ENCODE data around the gene HTR3D. TPM values are rescaled to one million over a fixed set of nuclear protein-coding genes. Genes with fewer than 3 reads are reported as not detected.

HTR3D gene
- polyA plus RNA-seq, 1 donor from 2014 or later = not detected

DNA sequence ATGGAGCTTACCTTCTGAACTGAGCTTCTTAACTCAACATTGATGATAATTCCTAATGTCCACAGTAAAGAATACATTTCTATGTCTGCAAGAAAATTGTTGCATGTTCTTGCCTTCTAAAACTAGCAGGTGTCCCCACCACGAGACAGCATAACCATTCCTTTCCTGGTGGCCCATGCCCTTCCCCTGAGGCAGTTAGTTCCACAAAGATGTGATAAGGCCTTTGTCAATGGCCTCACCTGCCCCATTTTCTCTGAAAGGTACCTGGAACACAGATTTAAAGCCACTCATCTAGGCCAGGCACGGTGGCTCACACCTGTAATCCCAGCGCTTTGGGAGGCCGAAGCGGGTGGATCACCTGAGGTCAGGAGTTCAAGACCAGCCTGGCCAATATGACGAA lies 44.4 kb downstream of the HTR3D start:
- H2AFZ ChIP-seq (ENCODE audit: low read depth, low read length) = no peak overlapping the region
- no peaks in the 10 kb centered on the region for H3K9me2 ChIP-seq (ENCODE audit: insufficient read depth, low read length)

DNA sequence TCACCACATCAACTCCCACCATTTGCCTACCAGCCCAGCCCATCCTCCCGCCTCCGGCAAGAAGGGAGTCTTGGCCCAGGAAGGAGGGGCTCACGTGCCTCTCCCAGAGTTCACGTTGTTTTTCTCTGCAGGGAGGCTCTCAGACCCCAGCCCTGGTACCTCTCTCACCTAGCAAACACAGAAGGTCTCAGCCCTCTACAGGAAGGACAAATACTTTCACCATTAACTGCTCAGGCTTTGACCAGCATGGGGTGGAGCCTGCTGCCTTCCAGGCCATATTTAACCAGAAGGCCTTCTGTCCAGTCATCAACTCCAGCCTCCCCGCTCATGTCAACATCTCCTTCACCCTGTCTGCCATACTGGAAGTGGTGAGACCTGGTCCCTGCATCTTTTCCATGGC lies 46.3 kb downstream of the HTR3D start:
- H3K27ac ChIP-seq (ENCODE audit: low read length) = no peak overlapping the region
- no peak overlapping the region for H3K4me3 ChIP-seq (ENCODE audit: low read length)
- H3K9me3 ChIP-seq (ENCODE audit: low read length) = no peaks in the 10 kb centered on the region
- H3K36me3 ChIP-seq (ENCODE audit: insufficient read depth, low read length) = no peaks in the 10 kb centered on the region
- TF ChIP-seq EP300 (conservative IDR thresholded peaks at IDR 0.05; ENCODE audit: poor library complexity, severe bottlenecking) (no peak), EZH2 (IDR thresholded peaks at IDR 0.05; ENCODE audit: borderline replicate concordance, insufficient read depth, low read length, poor library complexity, severe bottlenecking) (no peak), RAD21 (conservative IDR thresholded peaks at IDR 0.05) (no peak), POLR2AphosphoS5 (IDR thresholded peaks at IDR 0.05) (no peak), MXI1 (conservative IDR thresholded peaks at IDR 0.05; ENCODE audit: poor library complexity, severe bottlenecking) (no peak), SMC3 (conservative IDR thresholded peaks at IDR 0.05; ENCODE audit: poor library complexity) (no peak), TAF1 (IDR thresholded peaks at IDR 0.05; ENCODE audit: low read depth) (no peak)
- TF ChIP-seq, protein P1, sequence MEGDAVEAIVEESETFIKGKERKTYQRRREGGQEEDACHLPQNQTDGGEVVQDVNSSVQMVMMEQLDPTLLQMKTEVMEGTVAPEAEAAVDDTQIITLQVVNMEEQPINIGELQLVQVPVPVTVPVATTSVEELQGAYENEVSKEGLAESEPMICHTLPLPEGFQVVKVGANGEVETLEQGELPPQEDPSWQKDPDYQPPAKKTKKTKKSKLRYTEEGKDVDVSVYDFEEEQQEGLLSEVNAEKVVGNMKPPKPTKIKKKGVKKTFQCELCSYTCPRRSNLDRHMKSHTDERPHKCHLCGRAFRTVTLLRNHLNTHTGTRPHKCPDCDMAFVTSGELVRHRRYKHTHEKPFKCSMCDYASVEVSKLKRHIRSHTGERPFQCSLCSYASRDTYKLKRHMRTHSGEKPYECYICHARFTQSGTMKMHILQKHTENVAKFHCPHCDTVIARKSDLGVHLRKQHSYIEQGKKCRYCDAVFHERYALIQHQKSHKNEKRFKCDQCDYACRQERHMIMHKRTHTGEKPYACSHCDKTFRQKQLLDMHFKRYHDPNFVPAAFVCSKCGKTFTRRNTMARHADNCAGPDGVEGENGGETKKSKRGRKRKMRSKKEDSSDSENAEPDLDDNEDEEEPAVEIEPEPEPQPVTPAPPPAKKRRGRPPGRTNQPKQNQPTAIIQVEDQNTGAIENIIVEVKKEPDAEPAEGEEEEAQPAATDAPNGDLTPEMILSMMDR (IDR thresholded peaks at IDR 0.05; ENCODE audit: poor library complexity, severe bottlenecking) = no peak
- TF ChIP-seq, protein P2, sequence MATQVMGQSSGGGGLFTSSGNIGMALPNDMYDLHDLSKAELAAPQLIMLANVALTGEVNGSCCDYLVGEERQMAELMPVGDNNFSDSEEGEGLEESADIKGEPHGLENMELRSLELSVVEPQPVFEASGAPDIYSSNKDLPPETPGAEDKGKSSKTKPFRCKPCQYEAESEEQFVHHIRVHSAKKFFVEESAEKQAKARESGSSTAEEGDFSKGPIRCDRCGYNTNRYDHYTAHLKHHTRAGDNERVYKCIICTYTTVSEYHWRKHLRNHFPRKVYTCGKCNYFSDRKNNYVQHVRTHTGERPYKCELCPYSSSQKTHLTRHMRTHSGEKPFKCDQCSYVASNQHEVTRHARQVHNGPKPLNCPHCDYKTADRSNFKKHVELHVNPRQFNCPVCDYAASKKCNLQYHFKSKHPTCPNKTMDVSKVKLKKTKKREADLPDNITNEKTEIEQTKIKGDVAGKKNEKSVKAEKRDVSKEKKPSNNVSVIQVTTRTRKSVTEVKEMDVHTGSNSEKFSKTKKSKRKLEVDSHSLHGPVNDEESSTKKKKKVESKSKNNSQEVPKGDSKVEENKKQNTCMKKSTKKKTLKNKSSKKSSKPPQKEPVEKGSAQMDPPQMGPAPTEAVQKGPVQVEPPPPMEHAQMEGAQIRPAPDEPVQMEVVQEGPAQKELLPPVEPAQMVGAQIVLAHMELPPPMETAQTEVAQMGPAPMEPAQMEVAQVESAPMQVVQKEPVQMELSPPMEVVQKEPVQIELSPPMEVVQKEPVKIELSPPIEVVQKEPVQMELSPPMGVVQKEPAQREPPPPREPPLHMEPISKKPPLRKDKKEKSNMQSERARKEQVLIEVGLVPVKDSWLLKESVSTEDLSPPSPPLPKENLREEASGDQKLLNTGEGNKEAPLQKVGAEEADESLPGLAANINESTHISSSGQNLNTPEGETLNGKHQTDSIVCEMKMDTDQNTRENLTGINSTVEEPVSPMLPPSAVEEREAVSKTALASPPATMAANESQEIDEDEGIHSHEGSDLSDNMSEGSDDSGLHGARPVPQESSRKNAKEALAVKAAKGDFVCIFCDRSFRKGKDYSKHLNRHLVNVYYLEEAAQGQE (IDR thresholded peaks at IDR 0.05; ENCODE audit: borderline replicate concordance) = no peak
- H3K4me2 ChIP-seq (ENCODE audit: low read length) = no peak overlapping the region
- H4K20me1 ChIP-seq (ENCODE audit: insufficient read depth) = no peaks in the 10 kb centered on the region
- no peaks in the 10 kb centered on the region for H3K79me2 ChIP-seq (replicated peaks; ENCODE audit: insufficient read depth, low read length)
- no peaks in the 10 kb centered on the region for H3F3A ChIP-seq (ENCODE audit: insufficient read depth, low read length, poor library complexity, severe bottlenecking)
- H3K27me3 ChIP-seq (ENCODE audit: insufficient read depth, low read depth, low read length) = no peaks in the 10 kb centered on the region
- no peak overlapping the region for H3K9ac ChIP-seq (ENCODE audit: low read length)
- H3K9me2 ChIP-seq (ENCODE audit: insufficient read depth, low read length) = no peaks in the 10 kb centered on the region
- no peak overlapping the region for H2AFZ ChIP-seq (ENCODE audit: low read depth, low read length)

More for the DNA sequence above, 44.4 kb downstream of the HTR3D start:
- Histone ChIP-seq H3K9ac (ENCODE audit: low read length) (no peak overlapping the region), H3K79me2 (replicated peaks; ENCODE audit: insufficient read depth, low read length) (no peaks in the 10 kb centered on the region), H4K20me1 (ENCODE audit: insufficient read depth) (no peaks in the 10 kb centered on the region), H3K9me3 (ENCODE audit: low read length) (no peaks in the 10 kb centered on the region), H3F3A (ENCODE audit: insufficient read depth, low read length, poor library complexity, severe bottlenecking) (no peaks in the 10 kb centered on the region), H3K4me2 (ENCODE audit: low read length) (no peak overlapping the region), H3K27ac (ENCODE audit: low read length) (no peak overlapping the region), H3K4me3 (ENCODE audit: low read length) (no peak overlapping the region), H3K36me3 (ENCODE audit: insufficient read depth, low read length) (no peaks in the 10 kb centered on the region), H3K27me3 (ENCODE audit: insufficient read depth, low read depth, low read length) (no peaks in the 10 kb centered on the region)
- TF ChIP-seq SMC3 (conservative IDR thresholded peaks at IDR 0.05; ENCODE audit: poor library complexity) = no peak
- no peak for TF ChIP-seq POLR2AphosphoS5 (IDR thresholded peaks at IDR 0.05)
- no peak for TF ChIP-seq EZH2 (IDR thresholded peaks at IDR 0.05; ENCODE audit: borderline replicate concordance, insufficient read depth, low read length, poor library complexity, severe bottlenecking)
- TF ChIP-seq, protein P1 (IDR thresholded peaks at IDR 0.05; ENCODE audit: poor library complexity, severe bottlenecking) = no peak
- no peak for TF ChIP-seq EP300 (conservative IDR thresholded peaks at IDR 0.05; ENCODE audit: poor library complexity, severe bottlenecking)
- TF ChIP-seq TAF1 (IDR thresholded peaks at IDR 0.05; ENCODE audit: low read depth) = no peak
- TF ChIP-seq MXI1 (conservative IDR thresholded peaks at IDR 0.05; ENCODE audit: poor library complexity, severe bottlenecking) = no peak
- TF ChIP-seq, protein P2 (IDR thresholded peaks at IDR 0.05; ENCODE audit: borderline replicate concordance) = no peak
- TF ChIP-seq RAD21 (conservative IDR thresholded peaks at IDR 0.05) = no peak
